ENCODE data around the gene SPINT2. TPM values are rescaled to one million over a fixed set of nuclear protein-coding genes. Genes with fewer than 3 reads are reported as not detected.

Gene SPINT2
- total RNA-seq, 8 experiments from 2014 or later = 0.59 to 46.2 (median 24.6) TPM

Other genes starting within 250 kb of the SPINT2 start
- 10 to 100 TPM in 5 of 8 experiments, 1 to 10 TPM in 3; 1.3 to 60.4 (median 25.9) TPM for gene DPF1, start 40.4 kb upstream of the SPINT2 start, total RNA-seq
- gene PPP1R14A, start 8.2 kb upstream of the SPINT2 start, total RNA-seq = 10 to 100 TPM in 2 of 8 experiments, 1 to 10 TPM in 4, not detected in 2; 1.2 to 12.1 (median 4.5) TPM
- 1 to 10 TPM in 1 of 8 experiments, not detected in 7; 2.4 TPM for gene C19orf33, start 39.7 kb downstream of the SPINT2 start, total RNA-seq
- 100 to 1,000 TPM in 2 of 8 experiments, 10 to 100 TPM in 6; 38.3 to 283 (median 81.1) TPM for gene YIF1B, start 51.4 kb downstream of the SPINT2 start, total RNA-seq
- gene KCNK6, start 55.3 kb downstream of the SPINT2 start, total RNA-seq = 1 to 10 TPM in 3 of 8 experiments, under 1 TPM in 5; 0.38 to 5.7 (median 0.65) TPM
- 10 to 100 TPM in 2 of 8 experiments, 1 to 10 TPM in 6; 1.6 to 14.5 (median 4.4) TPM for gene CATSPERG, start 71.3 kb downstream of the SPINT2 start, total RNA-seq
- 100 to 1,000 TPM; 165 to 302 (median 214) TPM for gene PSMD8, start 110.0 kb downstream of the SPINT2 start, total RNA-seq
- 1 to 10 TPM in 6 of 8 experiments, under 1 TPM in 2; 0.41 to 3.2 (median 1.5) TPM for gene GGN, start 123.5 kb downstream of the SPINT2 start, total RNA-seq
- gene SPRED3, start 124.1 kb downstream of the SPINT2 start, total RNA-seq = 1 to 10 TPM in 7 of 8 experiments, under 1 TPM in 1; 0.87 to 7.6 (median 3.8) TPM
- 10 to 100 TPM in 6 of 8 experiments, 1 to 10 TPM in 2; 7.8 to 13.6 (median 12.2) TPM for gene FAM98C, start 138.5 kb downstream of the SPINT2 start, total RNA-seq
- gene RASGRP4, start 161.6 kb downstream of the SPINT2 start, total RNA-seq = under 1 TPM; 0.09 to 0.66 (median 0.32) TPM
- 1 to 10 TPM; 1.4 to 4.7 (median 1.8) TPM for gene RYR1, start 169.1 kb downstream of the SPINT2 start, total RNA-seq